Renal cortex interstitium (tissue), 11 donors: ENCODE results near the gene PVALB. TPM values are rescaled to one million over a fixed set of nuclear protein-coding genes. Genes with fewer than 3 reads are reported as not detected.
"Not testable (repeated sequence)": the region's sequence is repeated elsewhere in the genome, so short reads cannot be mapped to it uniquely, and the experiment has no call there.

Experiments
- DNase-seq, 11 donors: peaks; one replicate each; pipeline ENCODE4 v3.0.0-alpha.2; 2013; ENCODE audit warnings: low read depth in 9 of 11, low spot score in 4 of 11; ENCODE audit errors: extremely low read depth in 1 of 11
- polyA plus RNA-seq, 3 donors: library from polyadenylated mRNA; unstranded; fragments of 120-200 nt; gene quantifications; one replicate each; pipeline ENCODE4 v1.2.1, GENCODE V29; 2013; ENCODE audit not compliant: insufficient read length in 3 of 3

The PVALB gene
- polyA plus RNA-seq, 3 donors, result 5.2 to 7.0 (median 5.6) TPM

GRCh38 chr22:36765943-36766450 lies 50.8 kb downstream of the PVALB start:
- DNase-seq, result no peak

GRCh38 chr22:36765131-36765942 lies 51.5 kb downstream of the PVALB start:
- no peak for DNase-seq

GRCh38 chr22:36764641-36765040 lies 52.2 kb downstream of the PVALB start:
- DNase-seq, result no peak

- DNase-seq, result no peak
Observed at GRCh38 chr22:36764060-36764459, 52.8 kb downstream of the PVALB start.

- DNase-seq, result no peak
Observed at GRCh38 chr22:36763576-36763975, 53.3 kb downstream of the PVALB start.

GRCh38 chr22:36762687-36763260 lies 54.1 kb downstream of the PVALB start:
- no peak for DNase-seq

GRCh38 chr22:36761553-36762240 lies 55.1 kb downstream of the PVALB start:
- DNase-seq, result no peak

- no peak for DNase-seq
Observed at GRCh38 chr22:36760786-36761185, 56.0 kb downstream of the PVALB start.

- DNase-seq, result no peak
Observed at GRCh38 chr22:36759481-36760159, 57.2 kb downstream of the PVALB start.

GRCh38 chr22:36758792-36759271 lies 58.0 kb downstream of the PVALB start:
- no peak for DNase-seq

GRCh38 chr22:36757668-36758211 lies 59.1 kb downstream of the PVALB start:
- peak in 5 of 11 donors; percentile 24 to 52 (median 34) for DNase-seq

- no peak for DNase-seq
Observed at GRCh38 chr22:36756746-36757655, 59.8 kb downstream of the PVALB start.

- no peak for DNase-seq
Observed at GRCh38 chr22:36756031-36756430, 60.8 kb downstream of the PVALB start.

- no peak for DNase-seq
Observed at GRCh38 chr22:36755316-36755715, 61.5 kb downstream of the PVALB start.

GRCh38 chr22:36754881-36755280 lies 62.0 kb downstream of the PVALB start:
- not testable (repeated sequence) for DNase-seq

- no peak for DNase-seq
Observed at GRCh38 chr22:36753916-36754315, 62.9 kb downstream of the PVALB start.

- DNase-seq, result no peak
Observed at GRCh38 chr22:36753120-36753802, 63.6 kb downstream of the PVALB start.
